Measurements from ENCODE around the gene KANSL1. TPM values are rescaled to one million over a fixed set of nuclear protein-coding genes. Genes with fewer than 3 reads are reported as not detected.

Gene KANSL1
- total and polyA plus RNA-seq, 4 donors = 16.2 to 189 (median 47.4) TPM

DNA sequence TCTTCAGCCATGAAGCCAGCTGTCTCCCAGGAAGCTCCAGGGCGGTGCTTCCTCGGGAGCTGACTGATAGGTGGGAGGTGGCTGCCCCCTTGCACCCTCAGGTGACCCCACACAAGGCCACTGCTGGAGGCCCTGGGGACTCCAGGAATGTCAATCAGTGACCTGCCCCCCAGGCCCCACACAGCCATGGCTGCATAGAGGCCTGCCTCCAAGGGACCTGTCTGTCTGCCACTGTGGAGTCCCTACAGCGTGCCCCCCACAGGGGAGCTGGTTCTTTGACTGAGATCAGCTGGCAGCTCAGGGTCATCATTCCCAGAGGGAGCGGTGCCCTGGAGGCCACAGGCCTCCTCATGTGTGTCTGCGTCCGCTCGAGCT is 180.1 kb downstream of the KANSL1 start:
- Histone ChIP-seq H3K27me3 (ENCODE audit: control insufficient read depth in 3 of 3, insufficient read depth in 3 of 3, low read length in 2 of 3) (no peaks in the 10 kb centered on the region), H3K4me3 (no peak overlapping the region), H3K27ac (ENCODE audit: low read depth in 1 of 2, low read length in 1 of 2) (no peak overlapping the region), H3K9me3 (ENCODE audit: control insufficient read depth in 4 of 4, insufficient read depth in 3 of 4, low read length in 3 of 4) (no peaks in the 10 kb centered on the region), H3K36me3 (ENCODE audit: control insufficient read depth in 4 of 4, insufficient read depth in 4 of 4, low read length in 4 of 4) (no peaks in the 10 kb centered on the region), H3K9ac (ENCODE audit: insufficient read depth in 1 of 2, low read length in 2 of 2) (no peak overlapping the region), H3K4me1 (ENCODE audit: control insufficient read depth in 5 of 5, insufficient read depth in 5 of 5, low read length in 5 of 5) (peaks cover 0 to 12% (median 3%) of the 10 kb centered on the region in 5 donors)
- ATAC-seq (ENCODE audit: insufficient read depth, low FRiP score) (no peak), DNase-seq (no peak)
- TF ChIP-seq, protein P1, sequence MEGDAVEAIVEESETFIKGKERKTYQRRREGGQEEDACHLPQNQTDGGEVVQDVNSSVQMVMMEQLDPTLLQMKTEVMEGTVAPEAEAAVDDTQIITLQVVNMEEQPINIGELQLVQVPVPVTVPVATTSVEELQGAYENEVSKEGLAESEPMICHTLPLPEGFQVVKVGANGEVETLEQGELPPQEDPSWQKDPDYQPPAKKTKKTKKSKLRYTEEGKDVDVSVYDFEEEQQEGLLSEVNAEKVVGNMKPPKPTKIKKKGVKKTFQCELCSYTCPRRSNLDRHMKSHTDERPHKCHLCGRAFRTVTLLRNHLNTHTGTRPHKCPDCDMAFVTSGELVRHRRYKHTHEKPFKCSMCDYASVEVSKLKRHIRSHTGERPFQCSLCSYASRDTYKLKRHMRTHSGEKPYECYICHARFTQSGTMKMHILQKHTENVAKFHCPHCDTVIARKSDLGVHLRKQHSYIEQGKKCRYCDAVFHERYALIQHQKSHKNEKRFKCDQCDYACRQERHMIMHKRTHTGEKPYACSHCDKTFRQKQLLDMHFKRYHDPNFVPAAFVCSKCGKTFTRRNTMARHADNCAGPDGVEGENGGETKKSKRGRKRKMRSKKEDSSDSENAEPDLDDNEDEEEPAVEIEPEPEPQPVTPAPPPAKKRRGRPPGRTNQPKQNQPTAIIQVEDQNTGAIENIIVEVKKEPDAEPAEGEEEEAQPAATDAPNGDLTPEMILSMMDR (IDR thresholded peaks at IDR 0.05; ENCODE audit: control extremely low read depth, extremely low read depth) = no peak
- 89 to 90% methylated on average over 7 of the region's 7 CpGs for WGBS, 2 donors

DNA sequence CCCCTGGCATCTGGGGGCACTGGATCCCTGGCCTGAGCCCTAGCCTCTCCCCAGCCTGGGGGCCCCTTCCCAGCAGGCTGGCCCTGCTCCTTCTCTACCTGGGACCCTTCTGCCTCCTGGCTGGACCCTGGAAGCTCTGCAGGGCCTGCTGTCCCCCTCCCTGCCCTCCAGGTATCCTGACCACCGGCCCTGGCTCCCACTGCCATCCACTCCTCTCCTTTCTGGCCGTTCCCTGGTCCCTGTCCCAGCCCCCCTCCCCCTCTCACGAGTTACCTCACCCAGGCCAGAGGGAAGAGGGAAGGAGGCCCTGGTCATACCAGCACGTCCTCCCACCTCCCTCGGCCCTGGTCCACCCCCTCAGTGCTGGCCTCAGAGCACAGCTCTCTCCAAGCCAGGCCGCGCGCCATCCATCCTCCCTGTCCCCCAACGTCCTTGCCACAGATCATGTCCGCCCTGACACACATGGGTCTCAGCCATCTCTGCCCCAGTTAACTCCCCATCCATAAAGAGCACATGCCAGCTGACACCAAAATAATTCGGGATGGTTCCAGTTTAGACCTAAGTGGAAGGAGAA is 180.6 kb downstream of the KANSL1 start:
- Histone ChIP-seq H3K9ac (ENCODE audit: insufficient read depth in 1 of 2, low read length in 2 of 2) (no peak overlapping the region), H3K27me3 (ENCODE audit: control insufficient read depth in 3 of 3, insufficient read depth in 3 of 3, low read length in 2 of 3) (no peaks in the 10 kb centered on the region), H3K4me1 (ENCODE audit: control insufficient read depth in 5 of 5, insufficient read depth in 5 of 5, low read length in 5 of 5) (peaks cover 0 to 12% (median 3%) of the 10 kb centered on the region in 5 donors), H3K27ac (ENCODE audit: low read depth in 1 of 2, low read length in 1 of 2) (no peak overlapping the region), H3K4me3 (no peak overlapping the region), H3K36me3 (ENCODE audit: control insufficient read depth in 4 of 4, insufficient read depth in 4 of 4, low read length in 4 of 4) (no peaks in the 10 kb centered on the region), H3K9me3 (ENCODE audit: control insufficient read depth in 4 of 4, insufficient read depth in 3 of 4, low read length in 3 of 4) (no peaks in the 10 kb centered on the region)
- DNase-seq (no peak), ATAC-seq (ENCODE audit: insufficient read depth, low FRiP score) (no peak)
- TF ChIP-seq, protein P1 (IDR thresholded peaks at IDR 0.05; ENCODE audit: control extremely low read depth, extremely low read depth) = no peak
- 80 to 91% methylated on average over 10 to 11 of the region's 11 CpGs for WGBS, 2 donors

DNA sequence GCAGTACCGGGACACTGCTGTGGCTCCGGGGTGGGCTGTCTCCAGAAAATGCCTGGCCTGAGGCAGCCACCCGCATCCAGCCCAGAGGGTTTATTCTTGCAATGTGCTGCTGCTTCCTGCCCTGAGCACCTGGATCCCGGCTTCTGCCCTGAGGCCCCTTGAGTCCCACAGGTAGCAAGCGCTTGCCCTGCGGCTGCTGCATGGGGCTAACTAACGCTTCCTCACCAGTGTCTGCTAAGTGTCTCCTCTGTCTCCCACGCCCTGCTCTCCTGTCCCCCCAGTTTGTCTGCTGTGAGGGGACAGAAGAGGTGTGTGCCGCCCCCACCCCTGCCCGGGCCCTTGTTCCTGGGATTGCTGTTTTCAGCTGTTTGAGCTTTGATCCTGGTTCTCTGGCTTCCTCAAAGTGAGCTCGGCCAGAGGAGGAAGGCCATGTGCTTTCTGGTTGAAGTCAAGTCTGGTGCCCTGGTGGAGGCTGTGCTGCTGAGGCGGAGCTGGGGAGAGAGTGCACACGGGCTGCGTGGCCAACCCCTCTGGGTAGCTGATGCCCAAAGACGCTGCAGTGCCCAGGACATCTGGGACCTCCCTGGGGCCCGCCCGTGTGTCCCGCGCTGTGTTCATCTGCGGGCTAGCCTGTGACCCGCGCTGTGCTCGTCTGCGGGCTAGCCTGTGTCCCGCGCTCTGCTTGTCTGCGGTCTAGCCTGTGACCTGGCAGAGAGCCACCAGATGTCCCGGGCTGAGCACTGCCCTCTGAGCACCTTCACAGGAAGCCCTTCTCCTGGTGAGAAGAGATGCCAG is 181.3 kb downstream of the KANSL1 start:
- Histone ChIP-seq H3K9ac (ENCODE audit: insufficient read depth in 1 of 2, low read length in 2 of 2) (no peak overlapping the region), H3K27ac (ENCODE audit: low read depth in 1 of 2, low read length in 1 of 2) (no peak overlapping the region), H3K4me1 (ENCODE audit: control insufficient read depth in 5 of 5, insufficient read depth in 5 of 5, low read length in 5 of 5) (peaks cover 0 to 12% (median 3%) of the 10 kb centered on the region in 5 donors), H3K36me3 (ENCODE audit: control insufficient read depth in 4 of 4, insufficient read depth in 4 of 4, low read length in 4 of 4) (no peaks in the 10 kb centered on the region), H3K27me3 (ENCODE audit: control insufficient read depth in 3 of 3, insufficient read depth in 3 of 3, low read length in 2 of 3) (no peaks in the 10 kb centered on the region), H3K9me3 (ENCODE audit: control insufficient read depth in 4 of 4, insufficient read depth in 3 of 4, low read length in 3 of 4) (no peaks in the 10 kb centered on the region), H3K4me3 (no peak overlapping the region)
- TF ChIP-seq, protein P1 (IDR thresholded peaks at IDR 0.05; ENCODE audit: control extremely low read depth, extremely low read depth) = no peak
- WGBS, 2 donors = 87 to 90% methylated on average over 28 of the region's 28 CpGs
- DNase-seq (no peak), ATAC-seq (ENCODE audit: insufficient read depth, low FRiP score) (no peak)
